Left renal cortex interstitium (tissue), 4 donors: ENCODE results near the gene CCDC93. TPM values are rescaled to one million over a fixed set of nuclear protein-coding genes. Genes with fewer than 3 reads are reported as not detected.
A peak's percentile ranks its signal among the peaks of the same experiment; 100 is the strongest.
"Not testable (repeated sequence)": the region's sequence is repeated elsewhere in the genome, so short reads cannot be mapped to it uniquely, and the experiment has no call there.

Source experiments
- DNase-seq, 4 donors: peaks; one replicate each; pipeline ENCODE4 v3.0.0-alpha.2; 2013; ENCODE audit warnings: low read depth in 4 of 4, low spot score in 2 of 4, missing footprints in 1 of 4
- polyA plus RNA-seq, 4 donors: library from polyadenylated mRNA; unstranded; fragments of 120-200 nt; gene quantifications; one replicate each; pipeline ENCODE4 v1.2.1, GENCODE V29; 2013; ENCODE audit not compliant: insufficient read length in 4 of 4

Gene CCDC93
- polyA plus RNA-seq, 4 donors, result 34.0 to 61.6 (median 45.3) TPM

DNA sequence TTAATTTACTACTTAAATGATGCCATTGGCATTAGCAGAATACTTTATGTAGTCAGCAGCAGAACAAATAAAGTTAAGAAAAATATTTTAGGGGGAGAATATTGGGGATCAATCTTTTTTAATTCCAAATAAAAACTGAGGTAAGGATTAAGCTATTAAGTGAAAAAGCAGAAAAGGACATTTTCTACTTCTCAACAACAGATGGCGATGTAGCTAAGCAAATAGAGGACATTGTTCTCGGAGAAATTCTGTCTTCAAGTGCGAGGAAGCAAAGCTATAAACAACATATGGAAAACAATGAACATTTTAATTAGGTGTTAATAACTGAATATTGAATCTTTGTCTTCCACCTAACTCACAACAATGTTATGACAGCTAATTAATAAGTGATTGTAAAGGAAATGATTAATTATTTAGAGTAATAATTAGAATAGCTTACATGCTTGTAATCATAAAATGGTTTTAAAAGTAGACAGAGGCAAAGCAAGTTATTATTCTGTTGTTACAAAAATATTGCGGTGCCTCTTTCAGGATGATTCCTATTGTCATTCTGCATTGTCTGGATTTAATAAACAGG is 32.9 kb upstream of the CCDC93 start:
- DNase-seq, result no peak

DNA sequence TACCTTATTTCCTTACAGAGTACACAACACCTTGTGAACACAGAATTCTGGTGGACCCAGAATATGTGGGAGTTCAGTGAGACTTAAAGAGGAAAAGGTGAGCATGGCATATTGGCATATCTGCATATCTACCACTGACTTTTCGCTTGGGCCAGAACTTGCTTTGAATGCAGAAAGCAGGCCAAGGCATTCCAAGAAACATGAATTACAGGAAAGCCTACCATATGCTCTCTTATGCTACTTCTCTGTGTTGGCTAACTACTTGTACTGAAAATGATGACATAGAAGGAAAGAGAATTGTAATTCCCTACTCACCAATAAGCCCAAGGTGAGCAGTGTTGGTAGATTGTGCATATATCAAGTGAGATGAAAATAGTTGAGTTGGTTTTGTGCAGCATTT is 31.4 kb upstream of the CCDC93 start:
- DNase-seq, result no peak

DNA sequence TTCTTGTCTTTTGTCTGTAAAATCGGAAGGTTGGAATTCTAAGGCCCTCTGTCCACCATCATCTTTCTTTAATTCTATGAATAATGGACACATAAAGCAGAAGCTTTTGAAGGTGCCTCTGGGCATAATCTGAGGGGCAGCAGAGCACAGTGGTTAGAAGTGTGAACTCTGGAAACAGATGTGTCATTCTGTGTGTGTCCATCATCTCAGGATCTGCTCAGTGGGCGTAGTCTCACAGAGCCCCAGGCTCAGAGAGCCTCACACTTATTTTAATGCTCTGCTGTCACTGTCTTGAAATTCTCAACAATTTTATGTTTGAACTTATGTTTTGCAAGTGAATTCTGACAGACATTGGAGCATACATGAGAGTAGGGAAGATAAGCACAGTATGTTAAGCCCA is 31.0 kb upstream of the CCDC93 start:
- DNase-seq, result no peak

GRCh38 chr2:118044103-118044716 is 30.3 kb upstream of the CCDC93 start:
- DNase-seq, result no peak

DNA sequence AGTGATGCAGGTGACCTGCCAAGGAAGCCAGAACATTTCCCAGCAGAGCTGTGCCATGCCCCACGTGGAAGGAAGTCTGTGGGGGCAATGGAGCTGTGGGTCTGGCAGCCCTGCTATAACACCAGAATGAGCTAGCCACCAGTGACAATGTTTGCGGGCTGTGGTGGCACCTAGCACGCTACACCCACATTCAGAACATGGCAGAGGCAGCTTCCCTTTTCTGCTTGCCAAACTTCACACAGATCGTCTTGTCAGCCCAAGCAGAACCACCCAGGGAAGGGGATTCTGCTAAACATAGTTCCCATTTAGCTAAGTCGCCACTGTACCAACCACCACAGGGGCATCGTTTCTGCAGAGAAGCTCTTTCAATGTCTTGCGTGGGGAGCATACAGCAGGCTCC is 27.0 kb upstream of the CCDC93 start:
- no peak for DNase-seq

DNA sequence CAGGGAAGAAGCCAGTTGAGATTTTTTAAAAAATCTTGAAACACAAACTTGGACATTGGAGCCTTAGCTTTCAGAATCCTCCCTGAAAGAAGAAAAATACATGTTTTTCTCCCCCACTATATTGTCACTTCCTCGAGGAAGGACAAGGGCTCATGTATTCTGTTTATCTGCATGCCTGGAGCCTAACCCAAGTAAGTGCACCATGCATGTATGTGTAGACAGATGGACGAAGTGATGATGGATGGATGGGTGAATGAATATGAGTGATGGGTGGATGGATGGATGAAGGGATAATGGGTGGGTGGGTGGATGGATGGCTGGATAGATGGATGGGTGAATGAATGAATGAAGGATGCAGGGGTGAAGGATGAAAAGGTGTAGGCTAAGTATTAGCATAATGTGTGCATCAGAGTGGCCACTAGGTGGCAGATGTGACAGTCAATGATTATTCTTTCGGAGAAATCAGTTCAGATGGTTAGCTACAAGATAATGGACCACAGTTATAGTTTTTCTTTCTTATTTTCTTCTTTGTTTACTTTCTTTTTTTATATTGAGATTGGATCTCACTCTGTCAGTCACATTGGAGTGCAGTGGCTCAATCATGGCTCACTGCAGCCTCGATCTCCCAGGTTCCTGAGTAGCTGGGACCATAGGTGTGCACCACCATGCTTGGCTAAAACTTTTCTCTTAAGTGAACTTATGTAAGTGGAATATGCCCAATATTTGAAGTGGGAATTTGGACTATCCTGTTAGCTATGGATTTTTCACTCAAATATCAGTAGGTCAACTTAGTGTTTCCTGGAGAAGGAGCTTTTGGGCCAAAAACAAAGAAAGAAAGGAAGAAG is 18.5 kb upstream of the CCDC93 start:
- DNase-seq, result no peak

DNA sequence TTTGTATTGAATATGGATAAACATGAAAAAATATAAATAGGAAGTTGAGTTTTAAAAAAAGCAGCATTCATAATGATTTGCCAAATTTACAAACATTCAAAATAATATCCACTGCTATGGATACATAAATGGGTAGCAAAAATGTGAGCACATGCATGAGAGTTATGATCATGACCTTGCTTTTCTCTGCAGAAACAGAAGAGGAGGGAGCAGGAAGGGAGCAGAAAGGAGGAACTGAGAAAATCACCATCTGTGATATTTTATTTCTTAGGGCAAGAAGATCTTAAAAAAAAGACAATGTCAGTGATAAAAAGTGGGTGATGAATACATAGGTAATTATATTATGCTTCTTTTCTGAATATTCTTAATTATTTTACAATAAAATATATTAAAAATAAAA is 17.7 kb upstream of the CCDC93 start:
- no peak for DNase-seq

- no peak for DNase-seq
Observed at GRCh38 chr2:118029025-118029424, 15.2 kb upstream of the CCDC93 start.

DNA sequence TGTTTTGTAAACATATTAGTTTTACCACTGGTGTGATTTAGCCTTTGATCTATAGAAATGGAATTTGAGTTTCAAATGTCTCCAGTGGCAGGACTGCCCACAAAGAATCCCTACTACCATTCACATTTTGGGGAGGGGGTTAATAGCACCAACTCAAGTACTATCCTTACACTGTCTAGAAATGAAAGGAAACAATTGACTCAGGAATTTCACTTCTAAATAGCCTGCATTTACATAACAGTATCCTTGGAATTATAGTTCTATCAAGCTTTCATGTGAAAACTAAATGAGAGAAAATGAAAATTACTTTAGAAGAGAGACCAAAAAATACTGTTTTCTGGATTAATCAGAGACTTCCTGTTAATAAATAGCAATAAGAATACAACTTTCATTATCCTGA is 7.5 kb upstream of the CCDC93 start:
- no peak for DNase-seq

- DNase-seq, result no peak
Observed at GRCh38 chr2:118019821-118020220, 6.0 kb upstream of the CCDC93 start.

DNA sequence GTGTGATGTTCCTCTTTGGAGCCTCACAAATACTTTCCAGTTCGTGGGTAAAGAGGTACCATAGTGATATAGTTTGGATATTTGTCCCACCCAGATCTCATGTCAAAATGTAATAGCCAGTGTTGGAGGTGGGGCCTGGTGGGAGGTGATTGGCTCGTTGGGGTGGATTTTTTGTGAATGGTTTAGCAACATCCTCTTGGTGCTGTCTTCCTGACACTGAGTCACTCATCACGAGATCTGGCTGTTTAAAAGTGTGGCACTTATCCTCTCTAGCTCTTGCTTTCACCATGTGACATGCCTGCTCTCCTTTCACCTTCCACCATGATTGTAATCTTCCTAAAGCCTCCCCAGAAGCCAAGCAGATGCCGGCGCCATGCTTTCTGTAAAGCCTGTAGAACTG is 3.0 kb upstream of the CCDC93 start:
- DNase-seq, result no peak

DNA sequence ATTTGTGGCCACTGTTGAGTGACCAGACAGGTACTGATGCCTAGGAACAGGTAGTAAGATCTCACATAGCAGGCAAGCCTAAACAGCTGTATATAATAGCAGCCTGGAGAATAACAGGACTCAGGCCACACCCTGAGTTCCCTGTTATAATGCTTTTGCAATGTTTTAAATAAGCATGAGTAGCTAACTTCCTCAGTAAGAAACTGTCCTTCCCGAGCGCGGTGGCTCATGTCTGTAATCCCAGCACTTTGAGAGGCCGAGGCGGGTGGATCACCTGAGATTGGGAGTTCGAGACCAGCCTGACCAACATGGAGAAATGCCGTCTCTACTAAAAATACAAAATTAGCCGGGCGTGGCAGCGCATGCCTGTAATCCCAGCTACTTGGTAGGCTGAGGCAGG is 1.9 kb upstream of the CCDC93 start:
- not testable (repeated sequence) for DNase-seq

DNA sequence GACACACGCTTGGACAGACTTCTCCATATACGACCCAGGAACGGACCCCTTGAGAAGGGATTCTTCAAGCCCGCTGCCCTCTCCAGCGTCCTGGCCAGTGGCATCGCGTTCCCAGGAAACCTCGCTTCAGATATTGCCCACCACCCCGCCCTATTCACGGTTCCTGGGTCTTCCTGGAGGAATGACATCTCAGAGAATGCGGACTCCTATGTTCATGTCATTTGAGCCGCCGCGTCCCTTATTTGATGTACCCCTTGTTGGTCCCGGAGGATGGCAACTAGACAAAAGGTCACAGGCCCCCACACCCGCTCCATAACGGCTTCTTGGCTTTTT is 588 bp upstream of the CCDC93 start:
- no peak for DNase-seq

GRCh38 chr2:118013221-118013723 is 598 bp downstream of the CCDC93 start:
- DNase-seq, result no peak

DNA sequence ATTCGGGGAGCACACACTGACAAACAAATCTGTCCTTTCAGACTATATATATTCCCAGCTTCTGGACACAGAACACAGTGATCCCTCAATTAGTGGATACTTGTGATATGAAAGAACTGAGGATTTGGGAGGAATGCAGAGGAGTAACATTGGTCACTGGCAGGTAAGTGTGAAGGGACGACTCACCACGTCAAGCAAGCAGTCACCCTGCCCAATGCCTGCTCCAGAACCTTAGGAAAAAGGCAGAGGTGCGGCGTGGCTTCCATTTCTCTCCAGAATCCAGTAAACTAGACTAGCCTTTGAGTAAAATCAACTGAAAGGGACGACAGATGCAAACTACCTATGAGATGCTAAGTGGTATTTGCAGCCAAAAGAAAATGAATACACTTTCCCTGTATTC is 1.1 kb downstream of the CCDC93 start:
- no peak for DNase-seq

GRCh38 chr2:118010473-118010872 is 3.4 kb downstream of the CCDC93 start:
- DNase-seq, result no peak

DNA sequence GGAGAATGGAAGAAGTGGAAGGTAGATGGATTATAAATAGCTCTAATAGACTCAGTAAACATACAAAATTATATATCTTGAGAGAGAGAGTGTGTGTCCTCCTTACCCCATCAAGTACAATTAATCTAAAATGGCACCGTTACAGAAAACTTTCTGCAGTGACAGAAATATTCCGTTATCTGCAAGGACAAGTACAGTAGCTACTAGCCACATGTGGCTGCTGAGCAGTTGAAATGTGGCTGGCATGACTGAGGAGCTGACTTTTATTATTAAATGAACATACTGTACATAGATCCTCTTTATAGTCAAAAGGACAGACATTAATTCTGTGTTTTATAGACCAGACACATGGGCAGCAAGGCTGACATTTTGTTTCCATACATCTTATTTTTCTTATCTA is 7.0 kb downstream of the CCDC93 start:
- DNase-seq, result no peak

GRCh38 chr2:118006326-118006725 is 7.5 kb downstream of the CCDC93 start:
- no peak for DNase-seq

GRCh38 chr2:118003396-118003824 is 10.5 kb downstream of the CCDC93 start:
- peak in 3 of 4 donors; percentile 42 to 65 (median 52) for DNase-seq

DNA sequence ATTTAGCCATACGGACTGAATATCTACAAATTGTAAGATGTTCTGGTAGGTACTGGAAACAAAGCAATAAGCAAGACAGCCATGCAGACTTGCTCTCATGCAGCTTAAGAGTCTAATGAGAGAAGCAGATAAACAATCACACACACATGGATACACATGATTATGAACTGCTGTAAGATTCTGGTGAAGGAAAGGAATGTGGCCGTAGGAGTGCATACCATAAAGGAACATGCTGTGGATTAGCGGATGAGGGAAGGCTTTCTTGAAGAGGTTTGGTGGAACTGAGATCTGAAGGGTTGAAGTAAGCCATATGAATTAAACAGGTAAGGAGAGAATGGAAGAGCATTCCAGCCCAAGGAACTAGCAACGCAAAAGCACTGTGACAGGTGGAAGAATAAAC is 13.8 kb downstream of the CCDC93 start:
- DNase-seq, result no peak

DNA sequence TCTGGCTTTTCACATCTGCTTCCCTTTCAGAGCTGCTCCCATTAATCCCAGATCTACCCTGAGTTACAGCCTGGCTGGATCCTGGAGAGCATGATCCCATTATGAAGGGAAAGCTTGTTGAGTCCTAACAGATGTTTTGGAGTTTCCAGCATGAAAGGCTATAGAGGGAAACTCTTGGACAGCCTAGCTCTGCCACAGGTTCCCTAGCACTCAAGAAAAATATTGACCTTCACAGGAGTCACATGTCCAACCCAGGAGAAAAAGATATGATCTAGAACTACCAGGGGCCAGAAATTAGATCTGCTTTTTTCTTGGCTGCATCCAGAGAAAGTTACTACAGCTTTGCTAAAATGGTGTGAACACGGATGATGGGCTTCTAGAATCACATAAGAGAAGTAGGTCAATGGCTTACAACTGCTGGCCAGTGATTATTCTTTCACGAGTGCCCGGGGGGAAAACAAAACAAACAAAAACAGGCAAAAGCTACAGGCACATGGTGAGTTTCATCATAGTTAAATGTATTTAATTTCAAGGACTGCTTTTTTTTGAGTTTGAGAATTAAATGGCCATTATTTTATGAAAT is 15.9 kb downstream of the CCDC93 start:
- DNase-seq, result no peak
